Coronary artery (tissue), 2 donors: ENCODE results near the gene SRD5A3.

Experiments used
- DNase-seq: peaks from one replicate; pipeline ENCODE4 v3.0.0-alpha.2; 2017; ENCODE audit warnings: low spot score
- H3K27ac ChIP-seq, 2 donors: fragments of 200-600 bp; sonication (generic); one replicate each; pipeline ENCODE4 v1.5.1; 2016 to 2019
- H3K4me3 ChIP-seq: fragments of 200-600 bp; sonication (generic); 2 replicates; pipeline ENCODE4 v1.5.1; 2016; ENCODE audit warnings: mild to moderate bottlenecking, moderate library complexity
- CTCF ChIP-seq: fragments of 200-600 bp; sonication (generic); IDR thresholded peaks from one replicate; pipeline ENCODE4 v1.5.1; 2019; ENCODE audit warnings: antibody characterized with exemption

Gene SRD5A3

GRCh38 chr4:55386073-55386472 lies 40.0 kb downstream of the SRD5A3 start:
- H3K27ac ChIP-seq: no peak overlapping the region
- H3K4me3 ChIP-seq: no peak overlapping the region
- no peak for DNase-seq
- TF ChIP-seq CTCF: no peak

DNA sequence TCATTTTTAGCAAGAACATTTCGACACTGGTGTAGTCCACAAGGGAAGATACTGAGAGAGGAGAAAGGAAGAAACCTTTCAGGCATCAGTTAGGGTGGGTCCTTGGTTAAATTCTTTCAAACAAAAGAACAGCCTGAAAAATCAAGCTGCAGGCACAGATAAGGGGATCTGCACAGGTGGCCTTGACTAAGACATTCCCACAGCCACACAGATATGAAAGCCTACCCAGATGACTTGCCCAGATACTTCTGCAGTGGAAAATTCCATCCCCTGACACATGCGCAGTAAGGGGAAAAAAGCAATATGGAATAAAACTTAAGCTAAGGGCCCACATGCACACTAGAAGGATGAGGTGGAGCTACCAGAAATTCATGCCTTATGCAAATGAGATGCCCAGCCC lies 40.8 kb downstream of the SRD5A3 start:
- H3K27ac ChIP-seq: no peak overlapping the region
- no peak for DNase-seq

DNA sequence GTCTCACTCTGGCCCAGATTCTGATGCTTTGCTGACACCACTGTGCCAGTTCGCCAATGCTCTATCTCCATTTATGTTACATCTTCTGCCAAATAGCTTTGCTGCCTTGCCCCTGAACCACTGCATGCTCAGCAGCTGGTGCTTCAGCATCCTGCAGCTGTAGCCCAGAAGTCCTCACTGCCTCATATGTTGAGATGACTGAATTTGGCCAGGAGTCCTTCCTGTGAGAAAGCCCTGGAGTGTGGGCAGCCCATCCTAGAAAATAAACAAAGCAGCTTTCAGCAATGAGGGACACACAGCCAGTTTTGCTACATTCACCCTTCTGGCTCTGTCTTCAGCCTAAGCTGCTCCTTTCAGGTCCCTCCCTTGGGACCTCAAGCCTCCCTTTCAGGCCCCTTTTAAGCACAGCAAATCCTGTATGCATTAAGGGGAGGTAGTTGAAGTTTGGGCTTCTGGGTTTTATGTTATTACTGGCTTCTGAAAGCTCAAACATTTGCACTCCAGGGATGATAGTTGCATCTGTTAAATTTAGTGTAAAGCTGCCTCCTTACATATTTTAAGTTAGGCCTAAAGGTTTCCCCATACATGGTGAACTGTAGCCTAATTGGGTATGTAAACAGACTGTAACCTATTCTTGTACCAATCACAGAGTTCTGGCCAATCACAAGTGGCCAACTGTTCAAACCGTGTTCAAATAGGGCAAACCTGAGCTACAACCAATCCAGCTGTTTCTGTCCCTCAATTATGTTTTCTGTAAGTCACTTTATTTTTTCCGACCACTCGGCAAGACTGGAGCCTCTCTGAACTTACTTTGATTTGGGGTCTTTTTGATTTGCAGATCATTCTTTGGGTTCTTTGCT lies 47.6 kb downstream of the SRD5A3 start:
- DNase-seq: no peak
- no peak overlapping the region for H3K27ac ChIP-seq
- TF ChIP-seq CTCF: no peak
- no peak overlapping the region for H3K4me3 ChIP-seq

More for the DNA sequence above, 40.8 kb downstream of the SRD5A3 start:
- no peak for TF ChIP-seq CTCF
- no peak overlapping the region for H3K4me3 ChIP-seq

DNA sequence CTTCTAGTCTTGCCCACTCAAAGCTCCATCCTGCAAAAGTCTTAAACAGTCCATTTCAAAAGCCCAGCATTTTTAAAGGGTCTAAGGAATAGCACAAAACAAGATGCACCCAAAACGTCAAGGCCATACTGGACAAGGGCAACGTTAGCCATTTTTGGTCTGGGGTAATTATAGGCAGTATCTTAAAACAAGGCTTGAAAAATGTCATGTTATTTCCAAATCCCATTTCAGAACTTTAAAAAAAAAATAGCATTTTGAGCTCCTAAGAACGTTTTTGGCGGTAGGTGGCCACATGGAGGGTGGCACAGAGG lies 49.1 kb downstream of the SRD5A3 start:
- Histone ChIP-seq H3K4me3 (peak overlapping the region; percentile 93), H3K27ac (peak overlapping the region; percentile 99 to 100)
- DNase-seq: no peak
- no peak for TF ChIP-seq CTCF

- Histone ChIP-seq H3K4me3 (peak within 1 kb of the TSS; percentile 93), H3K27ac (peak within 1 kb of the TSS; percentile 99 to 100)
- peak; percentile 96 for DNase-seq
- TF ChIP-seq CTCF: no peak
These were observed 49.7 kb downstream of the SRD5A3 start, which contains the start of gene TMEM165 for GRCh38 chr4:55395529-55396307. Gene TMEM165, plus strand, starts transcription at chr4:55395957. Its CDS starts 233 bp downstream, at chr4:55396190.

DNA sequence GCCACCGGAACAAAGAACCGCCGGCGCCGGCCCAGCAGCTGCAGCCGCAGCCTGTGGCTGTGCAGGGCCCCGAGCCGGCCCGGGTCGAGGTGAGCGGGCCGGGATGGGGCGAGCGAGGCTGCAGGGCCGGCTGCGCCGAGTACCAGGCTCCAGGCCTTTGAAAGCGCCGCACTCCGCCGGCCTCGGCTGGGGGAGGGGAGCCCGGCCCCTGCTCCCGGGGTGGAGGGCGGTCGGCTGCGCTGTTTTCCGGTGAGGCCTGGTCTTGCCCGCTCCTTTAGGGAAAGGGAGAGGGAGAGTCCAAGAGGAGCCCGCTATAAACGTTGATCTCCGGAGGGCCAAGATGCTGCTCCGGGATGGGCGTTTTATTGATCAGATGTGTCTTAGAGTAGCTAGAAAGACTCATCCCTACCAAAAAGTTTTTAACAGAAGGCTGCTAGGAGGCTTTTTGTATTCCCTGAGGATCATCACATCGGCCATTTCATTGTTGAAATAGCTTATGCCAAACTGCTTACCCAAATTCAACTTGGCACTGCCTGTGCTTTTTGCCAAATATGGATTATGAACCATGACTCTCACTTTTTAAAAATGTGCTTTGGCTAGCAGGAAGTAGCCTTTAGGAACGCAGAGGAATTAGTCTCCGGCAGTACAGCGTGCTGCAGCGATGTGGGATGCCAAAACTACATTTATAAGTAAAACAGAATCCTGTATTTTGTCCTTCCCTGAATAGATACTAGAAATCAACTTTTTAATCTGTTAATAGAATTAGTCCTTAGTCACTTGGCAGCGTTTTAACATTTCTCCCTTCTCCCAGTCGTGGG lies 50.5 kb downstream of the SRD5A3 start:
- peak; percentile 81 for DNase-seq
- TF ChIP-seq CTCF: no peak
- peak overlapping the region; percentile 93 for H3K4me3 ChIP-seq
- H3K27ac ChIP-seq: peak overlapping the region; percentile 99 to 100
